WI38 (cell line): ENCODE measurements around the gene FAXC.

Experiments
- H3K4me3 ChIP-seq: 2 replicates; pipeline ENCODE4 v1.5.1; 2011; ENCODE audit warnings: low read depth, mild to moderate bottlenecking, control low read depth, low read length
- CTCF ChIP-seq: IDR thresholded peaks from 2 replicates; pipeline ENCODE4 v1.5.1; 2012; ENCODE audit warnings: low read depth, mild to moderate bottlenecking, control low read depth, low read length

The FAXC gene

GRCh38 chr6:99378636-99379035 lies 29.2 kb upstream of the FAXC start:
- H3K4me3 ChIP-seq, result no peak overlapping the region
- TF ChIP-seq CTCF, result no peak

GRCh38 chr6:99369533-99369932 lies 20.1 kb upstream of the FAXC start:
- TF ChIP-seq CTCF, result no peak
- no peak overlapping the region for H3K4me3 ChIP-seq

GRCh38 chr6:99366852-99367251 lies 17.4 kb upstream of the FAXC start:
- no peak for TF ChIP-seq CTCF
- H3K4me3 ChIP-seq, result no peak overlapping the region

- H3K4me3 ChIP-seq, result no peak overlapping the region
- TF ChIP-seq CTCF, result no peak
These were observed 14.6 kb upstream of the FAXC start for GRCh38 chr6:99364026-99364425.

GRCh38 chr6:99362678-99363268 lies 13.3 kb upstream of the FAXC start:
- no peak for TF ChIP-seq CTCF
- no peak overlapping the region for H3K4me3 ChIP-seq

GRCh38 chr6:99359800-99360199 lies 10.3 kb upstream of the FAXC start:
- TF ChIP-seq CTCF, result no peak
- H3K4me3 ChIP-seq, result no peak overlapping the region

- TF ChIP-seq CTCF, result no peak
- no peak overlapping the region for H3K4me3 ChIP-seq
These were observed 7.2 kb upstream of the FAXC start for GRCh38 chr6:99356641-99357040.
